Gastrocnemius medialis (tissue), 4 donors: Measurements from ENCODE around the gene XKR7. TPM values are rescaled to one million over a fixed set of nuclear protein-coding genes. Genes with fewer than 3 reads are reported as not detected.

Experiments used
- ATAC-seq, 2 donors: fragments of 150-250 bp; one replicate each; pipeline ENCODE4 v1.9.1; 2016
- DNase-seq, 2 donors: peaks; one replicate each; pipeline ENCODE4 v3.0.0-alpha.2; 2019
- H3K27ac ChIP-seq, 4 donors: fragments of 200-600 bp; sonication (generic); 1 replicate in 1 of 4; 2 replicates in 3 of 4; pipeline ENCODE4 v1.5.1; 2016 to 2018; ENCODE audit warnings: mild to moderate bottlenecking in 2 of 4, moderate library complexity in 1 of 4
- H3K27me3 ChIP-seq, 3 donors: fragments of 200-600 bp; sonication (generic) in 2 of 3; 1 replicate in 1 of 3; 2 replicates in 2 of 3; pipeline versions ENCODE4 v1.5.1 to v1.6.0; 2016 to 2019; ENCODE audit warnings: mild to moderate bottlenecking in 1 of 3, moderate library complexity in 1 of 3
- H3K36me3 ChIP-seq, 2 donors: fragments of 200-600 bp; sonication (generic) in 1 of 2; one replicate each; pipeline ENCODE4 v1.5.1; 2017 to 2018
- H3K4me1 ChIP-seq, 2 donors: fragments of 200-600 bp; sonication (generic) in 1 of 2; one replicate each; pipeline ENCODE4 v1.5.1; 2016 to 2017; ENCODE audit warnings: mild to moderate bottlenecking in 2 of 2
- H3K4me3 ChIP-seq, 4 donors: fragments of 200-600 bp; sonication (generic) in 3 of 4; 1 replicate in 1 of 4; 2 replicates in 3 of 4; pipeline ENCODE4 v1.5.1; 2016 to 2019; ENCODE audit warnings: mild to moderate bottlenecking in 2 of 4
- H3K9me3 ChIP-seq, 3 donors: fragments of 200-600 bp; sonication (generic) in 2 of 3; 1 replicate in 1 of 3; 2 replicates in 2 of 3; pipeline ENCODE4 v1.5.1; 2016 to 2019
- CTCF ChIP-seq, 5 experiments: fragments of 450-650 bp in 3 of 5; fragments of 200-600 bp in 2 of 5; sonication (generic) in 2 of 5; IDR thresholded peaks in 4 of 5; conservative IDR thresholded peaks in 1 of 5; 1 replicate in 4 of 5; 2 replicates in 1 of 5; pipeline ENCODE4 v1.5.1; 2016 to 2019; ENCODE audit warnings: antibody characterized with exemption in 5 of 5, mild to moderate bottlenecking in 3 of 5, moderate library complexity in 3 of 5
- POLR2A ChIP-seq, 2 donors: fragments of 450-650 bp; IDR thresholded peaks; one replicate each; pipeline ENCODE4 v1.6.1; 2017; ENCODE audit warnings: antibody characterized with exemption in 2 of 2, mild to moderate bottlenecking in 2 of 2, moderate library complexity in 2 of 2
- in situ Hi-C, 4 donors: fragments of 200-750 bp; cut with MboI; loops; one replicate each; pipeline versions ENCODE4 v1.15.0 to v1.8.0; 2017; ENCODE audit warnings: low sequenced_read_pairs in 4 of 4
- intact Hi-C: fragments of 100-400 bp; cut with DNase I; formaldehyde crosslinking; loops from one replicate; pipeline ENCODE4 v1.15.1; 2023; ENCODE audit warnings: low total_unique reads
- total RNA-seq, 4 donors: library from RNA; depleted of rRNA; stranded (reverse); fragments of >200 nt; gene quantifications; one replicate each; pipeline versions ENCODE4 v1.1.0 to v1.2.3, GENCODE V29; 2016

XKR7 gene
- total RNA-seq, 4 donors from 2014 or later, result not detected

GRCh38 chr20:32021091-32021490, 53.1 kb downstream of the XKR7 start:
- intact Hi-C loops, result no loop called here
- no peak for TF ChIP-seq POLR2A (IDR thresholded peaks at IDR 0.05)
- no peak for TF ChIP-seq CTCF (IDR thresholded peaks at IDR 0.05 in 4 of 5, conservative IDR thresholded peaks at IDR 0.05 in 1 of 5)
- Histone ChIP-seq H3K4me3 (no peak overlapping the region), H3K27me3 (peaks cover 35 to 66% (median 46%) of the 10 kb centered on the region in 3 donors), H3K9me3 (no peaks in the 10 kb centered on the region), H3K4me1 (peaks cover 0 to 4% of the 10 kb centered on the region in 2 donors), H3K36me3 (no peaks in the 10 kb centered on the region), H3K27ac (no peak overlapping the region)
- in situ Hi-C loops, result no loop called here
- no peak for ATAC-seq
- DNase-seq, result no peak

GRCh38 chr20:32024683-32025295, 56.8 kb downstream of the XKR7 start:
- intact Hi-C loops (no loop called here), in situ Hi-C loops (no loop called here)
- Histone ChIP-seq H3K27me3 (peaks cover 24 to 37% (median 27%) of the 10 kb centered on the region in 3 donors), H3K4me3 (no peak overlapping the region), H3K27ac (no peak overlapping the region), H3K36me3 (no peaks in the 10 kb centered on the region), H3K9me3 (no peaks in the 10 kb centered on the region), H3K4me1 (no peaks in the 10 kb centered on the region)
- DNase-seq (no peak), ATAC-seq (no peak)
- TF ChIP-seq POLR2A (IDR thresholded peaks at IDR 0.05) (no peak), CTCF (IDR thresholded peaks at IDR 0.05 in 4 of 5, conservative IDR thresholded peaks at IDR 0.05 in 1 of 5) (no peak)

- ATAC-seq, result no peak
- intact Hi-C loops, result no loop called here
- Histone ChIP-seq H3K36me3 (no peaks in the 10 kb centered on the region), H3K4me3 (no peak overlapping the region), H3K9me3 (no peaks in the 10 kb centered on the region), H3K27ac (no peak overlapping the region), H3K4me1 (peaks cover 0 to 3% of the 10 kb centered on the region in 2 donors), H3K27me3 (peaks cover 7 to 12% (median 9%) of the 10 kb centered on the region in 3 donors)
- no peak for DNase-seq
- TF ChIP-seq POLR2A (IDR thresholded peaks at IDR 0.05), result no peak
- no peak for TF ChIP-seq CTCF (IDR thresholded peaks at IDR 0.05 in 4 of 5, conservative IDR thresholded peaks at IDR 0.05 in 1 of 5)
- in situ Hi-C loops, result no loop called here
Measured at GRCh38 chr20:32027643-32028042, 59.7 kb downstream of the XKR7 start.

- no peak overlapping the region for H3K27ac ChIP-seq
- H3K4me1 ChIP-seq, result peaks cover 0 to 3% of the 10 kb centered on the region in 2 donors
- no peaks in the 10 kb centered on the region for H3K36me3 ChIP-seq
- DNase-seq (no peak), ATAC-seq (no peak)
- in situ Hi-C loops, result no loop called here
- TF ChIP-seq POLR2A (IDR thresholded peaks at IDR 0.05), result no peak
- no peak for TF ChIP-seq CTCF (IDR thresholded peaks at IDR 0.05 in 4 of 5, conservative IDR thresholded peaks at IDR 0.05 in 1 of 5)
- intact Hi-C loops, result no loop called here
- peaks cover 3 to 8% (median 5%) of the 10 kb centered on the region in 3 donors for H3K27me3 ChIP-seq
- no peaks in the 10 kb centered on the region for H3K9me3 ChIP-seq
- no peak overlapping the region for H3K4me3 ChIP-seq
Measured at GRCh38 chr20:32028647-32029372, 60.9 kb downstream of the XKR7 start.
